Keratinocyte (primary cell): ENCODE data around the gene GLRB.

ENCODE experiments used
- EZH2 ChIP-seq: IDR thresholded peaks from one replicate; pipeline ENCODE4 v1.6.1; 2012; ENCODE audit warnings: inconsistent platforms, mild to moderate bottlenecking, low read length, moderate library complexity
- TF ChIP-seq, protein P1 (sequence below), 3 experiments: IDR thresholded peaks in 1 of 3; conservative IDR thresholded peaks in 1 of 3; optimal IDR thresholded peaks in 1 of 3; 2 replicates in 2 of 3; 3 replicates in 1 of 3; pipeline versions ENCODE3 to v1.5.1; 2011; ENCODE audit warnings: low read length in 3 of 3, mild to moderate bottlenecking in 3 of 3, moderate library complexity in 2 of 3, control low read depth in 1 of 3, inconsistent platforms in 1 of 3; ENCODE audit not compliant: insufficient read depth in 2 of 3; ENCODE audit errors: extremely low read depth in 1 of 3

- TF ChIP-seq, protein P1, sequence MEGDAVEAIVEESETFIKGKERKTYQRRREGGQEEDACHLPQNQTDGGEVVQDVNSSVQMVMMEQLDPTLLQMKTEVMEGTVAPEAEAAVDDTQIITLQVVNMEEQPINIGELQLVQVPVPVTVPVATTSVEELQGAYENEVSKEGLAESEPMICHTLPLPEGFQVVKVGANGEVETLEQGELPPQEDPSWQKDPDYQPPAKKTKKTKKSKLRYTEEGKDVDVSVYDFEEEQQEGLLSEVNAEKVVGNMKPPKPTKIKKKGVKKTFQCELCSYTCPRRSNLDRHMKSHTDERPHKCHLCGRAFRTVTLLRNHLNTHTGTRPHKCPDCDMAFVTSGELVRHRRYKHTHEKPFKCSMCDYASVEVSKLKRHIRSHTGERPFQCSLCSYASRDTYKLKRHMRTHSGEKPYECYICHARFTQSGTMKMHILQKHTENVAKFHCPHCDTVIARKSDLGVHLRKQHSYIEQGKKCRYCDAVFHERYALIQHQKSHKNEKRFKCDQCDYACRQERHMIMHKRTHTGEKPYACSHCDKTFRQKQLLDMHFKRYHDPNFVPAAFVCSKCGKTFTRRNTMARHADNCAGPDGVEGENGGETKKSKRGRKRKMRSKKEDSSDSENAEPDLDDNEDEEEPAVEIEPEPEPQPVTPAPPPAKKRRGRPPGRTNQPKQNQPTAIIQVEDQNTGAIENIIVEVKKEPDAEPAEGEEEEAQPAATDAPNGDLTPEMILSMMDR (optimal IDR thresholded peaks at IDR 0.05 in 1 of 3, IDR thresholded peaks at IDR 0.05 in 1 of 3, conservative IDR thresholded peaks at IDR 0.05 in 1 of 3; ENCODE audit: extremely low read depth in 1 of 3, insufficient read depth in 2 of 3, low read length in 3 of 3) = no peak
- no peak for TF ChIP-seq EZH2
Measured at GRCh38 chr4:157057218-157057617, 18.7 kb upstream of the GLRB start.
